ACC112 (cell line): ENCODE data around the gene SPOCK1.
A peak's percentile ranks its signal among the peaks of the same experiment; 100 is the strongest.
"Not testable (repeated sequence)": the region's sequence is repeated elsewhere in the genome, so short reads cannot be mapped to it uniquely, and the experiment has no call there.

Experiments used
- H2AFZ ChIP-seq: fragments of 200-600 bp; sonication (generic); one replicate; pipeline ENCODE4 v1.6.0; 2017; ENCODE audit warnings: antibody characterized with exemption, low read length; ENCODE audit not compliant: unreplicated experiment
- H3K27ac ChIP-seq: fragments of 200-600 bp; sonication (generic); 2 replicates; pipeline ENCODE4 v1.5.1; 2014; ENCODE audit warnings: low read depth, mild to moderate bottlenecking, antibody characterized with exemption, low read length, moderate library complexity
- H3K27me3 ChIP-seq: fragments of 200-600 bp; sonication (generic); 2 replicates; pipeline ENCODE4 v1.6.1; 2014; ENCODE audit warnings: mild to moderate bottlenecking, antibody characterized with exemption, low read length, moderate library complexity, mixed read lengths; ENCODE audit not compliant: insufficient read depth
- H3K36me3 ChIP-seq: fragments of 200-600 bp; sonication (generic); 2 replicates; pipeline ENCODE4 v1.6.1; 2016; ENCODE audit warnings: mild to moderate bottlenecking, antibody characterized with exemption, low read length, moderate library complexity, mixed read lengths; ENCODE audit not compliant: insufficient read depth
- H3K4me1 ChIP-seq: fragments of 200-600 bp; sonication (generic); one replicate; pipeline ENCODE4 v1.6.1; 2016; ENCODE audit warnings: low read length, mixed read lengths; ENCODE audit not compliant: insufficient read depth, unreplicated experiment, control insufficient read depth
- H3K4me3 ChIP-seq: fragments of 200-600 bp; sonication (generic); 2 replicates; pipeline ENCODE4 v1.5.1; 2014; ENCODE audit warnings: mild to moderate bottlenecking, low read depth, low read length
- H3K79me2 ChIP-seq: fragments of 200-600 bp; sonication (generic); one replicate; pipeline ENCODE4 v1.6.0; 2016; ENCODE audit warnings: low read length; ENCODE audit not compliant: control insufficient read depth, unreplicated experiment, insufficient read depth

Gene SPOCK1

DNA sequence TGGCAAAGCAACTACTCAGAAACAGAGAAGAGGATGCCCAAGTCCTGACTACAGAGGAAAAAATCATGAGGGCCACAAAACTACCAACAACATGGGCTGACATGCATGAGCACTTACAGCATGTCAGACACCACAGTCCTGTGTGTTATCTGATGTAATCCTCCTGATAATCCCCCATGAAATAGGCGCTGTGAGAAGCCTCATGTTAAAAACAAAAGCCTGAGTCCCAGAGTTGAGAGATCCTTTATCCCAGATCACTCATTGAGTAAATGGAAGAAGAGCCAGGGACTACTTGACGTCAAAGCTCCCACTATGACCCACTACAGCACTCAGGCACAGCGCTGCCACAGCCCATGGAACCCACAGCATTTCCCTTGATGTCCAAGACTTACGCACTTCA is 7.2 kb upstream of the SPOCK1 start:
- no peaks in the 10 kb centered on the region for H3K4me1 ChIP-seq
- H2AFZ ChIP-seq, result no peak overlapping the region
- H3K27ac ChIP-seq, result no peak overlapping the region

DNA sequence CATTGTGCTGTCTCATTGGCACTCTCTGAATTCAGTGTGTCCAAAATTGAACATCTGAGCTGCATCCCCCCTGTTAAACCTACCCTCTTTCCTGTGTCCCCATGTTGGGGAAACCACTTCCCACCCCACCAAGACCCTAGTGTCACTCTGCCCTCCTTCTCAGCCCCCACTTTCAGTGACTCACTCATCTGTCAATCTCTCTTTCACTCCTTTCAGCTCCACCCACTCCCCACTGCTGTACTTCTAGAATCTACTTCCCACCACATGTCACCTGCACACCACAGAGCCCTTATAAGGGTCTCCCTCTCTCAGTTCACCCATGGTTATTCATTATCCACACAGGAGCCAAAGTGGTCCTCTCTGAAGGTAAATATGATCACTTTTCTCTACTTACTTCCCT is 5.8 kb upstream of the SPOCK1 start:
- Histone ChIP-seq H3K79me2 (no peaks in the 10 kb centered on the region), H3K4me1 (no peaks in the 10 kb centered on the region), H2AFZ (no peak overlapping the region), H3K27me3 (no peaks in the 10 kb centered on the region), H3K27ac (no peak overlapping the region), H3K36me3 (no peaks in the 10 kb centered on the region), H3K4me3 (no peak overlapping the region)

More for the DNA sequence above, 7.2 kb upstream of the SPOCK1 start:
- Histone ChIP-seq H3K36me3 (no peaks in the 10 kb centered on the region), H3K4me3 (no peak overlapping the region), H3K79me2 (no peaks in the 10 kb centered on the region), H3K27me3 (peaks cover 5% of the 10 kb centered on the region; the same call in 1 of the 2 replicates)

DNA sequence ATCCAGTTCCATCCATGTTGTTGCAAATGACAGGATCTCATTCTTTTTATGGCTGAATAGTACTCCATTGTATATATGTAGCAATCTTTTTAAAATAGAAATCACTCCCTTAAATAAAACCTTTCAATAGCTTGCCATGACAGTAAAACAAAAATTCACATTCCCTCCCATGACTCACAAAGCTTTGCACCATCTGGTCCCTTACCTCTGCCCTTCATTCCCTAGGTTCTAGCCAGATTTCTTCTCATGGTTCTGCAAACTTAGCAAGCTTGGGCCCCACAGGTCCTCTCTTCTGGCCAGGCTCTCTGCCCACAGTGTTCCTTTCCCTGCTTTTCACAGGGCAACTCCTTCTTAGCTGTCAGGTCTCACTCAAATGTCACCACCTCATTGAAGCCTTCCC is 4.3 kb upstream of the SPOCK1 start:
- Histone ChIP-seq H3K36me3 (no peaks in the 10 kb centered on the region), H3K4me3 (no peak overlapping the region), H3K27ac (no peak overlapping the region), H3K27me3 (no peaks in the 10 kb centered on the region), H3K79me2 (peaks cover 5% of the 10 kb centered on the region), H2AFZ (no peak overlapping the region), H3K4me1 (no peaks in the 10 kb centered on the region)

DNA sequence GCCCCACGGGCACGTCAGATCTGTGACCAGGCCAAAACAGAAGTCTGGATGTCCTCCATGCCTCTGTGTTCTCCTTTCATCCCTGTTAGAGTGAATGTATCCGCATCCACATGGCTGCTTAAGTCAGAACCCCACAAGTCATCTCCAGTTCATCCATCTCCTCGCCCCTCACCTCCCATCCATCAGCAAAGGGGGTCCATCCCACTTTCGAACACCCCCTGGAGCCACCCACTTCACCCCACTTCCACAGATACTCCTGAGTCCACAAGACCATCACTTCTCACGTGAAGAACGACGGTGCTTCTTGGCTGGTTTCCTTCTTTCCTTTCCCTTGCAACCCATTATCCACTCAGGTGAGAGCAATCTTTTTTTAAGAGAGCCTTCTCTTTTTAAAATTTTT is 3.5 kb upstream of the SPOCK1 start:
- Histone ChIP-seq H3K79me2 (peaks cover 5% of the 10 kb centered on the region), H3K4me3 (no peak overlapping the region), H3K36me3 (no peaks in the 10 kb centered on the region), H3K4me1 (peaks cover 4% of the 10 kb centered on the region), H3K27me3 (no peaks in the 10 kb centered on the region), H3K27ac (no peak overlapping the region), H2AFZ (no peak overlapping the region)

DNA sequence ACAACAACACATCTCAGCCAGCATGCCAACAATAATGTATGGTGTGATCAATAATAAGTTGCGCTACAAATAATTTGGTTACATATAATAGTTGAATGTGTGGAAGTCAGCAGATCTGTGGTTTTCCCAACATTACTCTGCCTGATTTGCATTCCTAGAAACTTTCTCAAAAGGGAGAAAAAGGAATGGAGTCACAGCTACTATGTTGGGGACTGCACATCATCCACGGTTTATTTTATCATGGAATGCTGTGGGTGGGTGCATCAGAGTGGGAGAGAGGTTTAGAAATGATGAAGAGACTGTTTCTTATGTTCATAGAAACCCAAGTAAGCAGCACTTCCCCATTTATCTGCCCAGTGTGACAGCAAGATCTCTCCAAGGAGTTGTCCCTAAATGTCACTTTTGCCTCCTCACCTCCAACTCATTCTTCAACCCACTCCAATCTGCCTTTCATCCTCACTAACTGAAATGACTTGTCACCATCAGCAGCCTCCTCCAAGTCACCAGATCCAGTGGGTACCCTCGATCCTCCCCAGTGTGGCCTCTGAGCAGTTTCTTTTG is 2.8 kb upstream of the SPOCK1 start:
- Histone ChIP-seq H3K27ac (no peak overlapping the region), H3K4me1 (peaks cover 8% of the 10 kb centered on the region), H2AFZ (no peak overlapping the region), H3K36me3 (no peaks in the 10 kb centered on the region), H3K27me3 (no peaks in the 10 kb centered on the region), H3K4me3 (no peak overlapping the region), H3K79me2 (peaks cover 5% of the 10 kb centered on the region)

DNA sequence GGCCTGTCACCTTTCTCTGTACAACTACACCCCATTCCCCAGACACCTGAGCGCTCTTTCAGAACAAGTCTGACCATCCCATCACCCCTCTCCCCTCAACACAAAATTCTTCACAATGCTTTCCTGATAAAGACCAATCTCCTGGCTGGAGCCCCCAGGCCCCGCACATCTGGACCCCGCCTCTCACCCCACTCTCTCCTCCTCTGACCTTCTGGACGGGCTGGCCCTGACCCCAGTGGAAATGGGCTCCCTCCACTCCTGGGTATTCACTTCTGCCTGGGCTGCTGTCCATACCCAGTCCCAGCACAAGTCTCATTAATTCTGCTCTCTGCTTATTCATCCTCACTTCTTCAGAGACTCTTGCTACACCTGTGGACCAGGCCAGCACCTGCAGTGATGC is 2.1 kb upstream of the SPOCK1 start:
- no peak overlapping the region for H3K27ac ChIP-seq
- H3K36me3 ChIP-seq, result no peaks in the 10 kb centered on the region
- H3K27me3 ChIP-seq, result no peaks in the 10 kb centered on the region
- H3K4me1 ChIP-seq, result peaks cover 8% of the 10 kb centered on the region
- H3K4me3 ChIP-seq, result no peak overlapping the region
- H3K79me2 ChIP-seq, result peaks cover 5% of the 10 kb centered on the region
- H2AFZ ChIP-seq, result no peak overlapping the region

DNA sequence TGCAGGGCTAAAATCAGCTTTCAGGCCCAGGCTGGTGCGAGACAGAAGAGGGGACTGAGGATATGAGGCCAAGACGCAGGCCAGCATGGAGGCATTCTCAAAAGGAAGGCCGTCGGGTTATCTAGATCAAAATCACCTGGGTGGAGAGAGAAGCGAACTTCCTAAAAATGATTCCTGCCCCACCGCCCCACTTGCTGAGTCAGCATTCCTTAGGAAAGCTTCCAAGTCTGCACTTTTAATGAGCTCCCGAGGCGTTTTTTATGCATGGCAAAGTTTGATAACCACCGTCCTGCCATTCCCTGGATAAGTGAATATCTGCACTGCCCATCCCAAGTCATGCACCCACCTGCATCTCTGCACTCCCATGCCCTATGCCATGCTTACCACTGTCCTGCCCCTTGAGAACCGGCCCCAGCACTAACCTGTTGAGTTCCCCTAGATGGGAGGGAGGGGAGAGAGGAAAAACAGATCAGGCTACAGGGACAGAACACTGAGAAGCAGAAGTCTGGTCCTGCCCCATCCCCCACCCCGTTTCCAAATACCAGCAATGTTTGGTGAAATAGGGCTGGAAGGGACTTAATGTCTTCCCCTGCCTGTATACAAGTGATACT is 1.6 kb upstream of the SPOCK1 start:
- no peak overlapping the region for H3K4me3 ChIP-seq
- no peaks in the 10 kb centered on the region for H3K36me3 ChIP-seq
- no peaks in the 10 kb centered on the region for H3K27me3 ChIP-seq
- no peak overlapping the region for H3K27ac ChIP-seq
- H2AFZ ChIP-seq, result no peak overlapping the region
- H3K4me1 ChIP-seq, result peaks cover 8% of the 10 kb centered on the region
- peaks cover 5% of the 10 kb centered on the region for H3K79me2 ChIP-seq

DNA sequence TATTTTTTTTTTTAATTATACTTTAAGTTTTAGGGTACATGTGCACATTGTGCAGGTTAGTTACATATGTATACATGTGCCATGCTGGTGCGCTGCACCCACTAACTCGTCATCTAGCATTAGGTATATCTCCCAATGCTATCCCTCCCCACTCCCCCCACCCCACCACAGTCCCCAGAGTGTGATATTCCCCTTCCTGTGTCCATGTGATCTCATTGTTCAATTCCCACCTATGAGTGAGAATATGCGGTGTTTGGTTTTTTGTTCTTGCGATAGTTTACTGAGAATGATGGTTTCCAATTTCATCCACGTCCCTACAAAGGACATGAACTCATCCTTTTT is 351 bp upstream of the SPOCK1 start:
- not testable (repeated sequence) for H3K27me3 ChIP-seq, H3K36me3 ChIP-seq, H2AFZ ChIP-seq, H3K27ac ChIP-seq, H3K4me3 ChIP-seq
- peaks cover 12% of the 10 kb centered on the region for H3K79me2 ChIP-seq
- peaks cover 20% of the 10 kb centered on the region for H3K4me1 ChIP-seq

DNA sequence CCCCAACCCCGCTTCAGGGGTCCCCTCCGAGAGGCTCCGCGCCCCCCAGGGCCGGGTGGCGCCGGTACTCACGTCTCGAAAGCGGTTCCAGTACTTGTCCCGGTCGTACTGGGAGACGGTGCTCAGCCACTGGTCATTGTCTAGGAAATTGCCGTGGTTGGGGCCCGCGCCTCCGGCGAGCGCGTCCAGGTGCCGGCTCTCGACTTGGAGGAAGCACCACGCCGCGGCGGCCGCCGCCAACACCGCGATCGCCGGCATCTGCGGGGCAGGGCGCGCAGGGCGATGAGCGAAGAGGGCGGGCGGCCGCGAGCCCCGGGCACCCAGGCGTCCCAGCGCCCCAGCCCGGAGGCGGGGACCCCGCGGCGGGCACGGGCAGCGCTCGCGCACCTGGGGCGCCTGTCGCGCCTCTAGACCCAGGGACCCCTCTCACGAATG is 808 bp downstream of the SPOCK1 start:
- peaks cover 20% of the 10 kb centered on the region for H3K4me1 ChIP-seq
- peak overlapping the region; percentile 88 for H3K4me3 ChIP-seq
- no peak overlapping the region for H3K27ac ChIP-seq
- H3K36me3 ChIP-seq, result no peaks in the 10 kb centered on the region
- H3K79me2 ChIP-seq, result peaks cover 12% of the 10 kb centered on the region
- peak overlapping the region; percentile 88 for H2AFZ ChIP-seq
- no peaks in the 10 kb centered on the region for H3K27me3 ChIP-seq

DNA sequence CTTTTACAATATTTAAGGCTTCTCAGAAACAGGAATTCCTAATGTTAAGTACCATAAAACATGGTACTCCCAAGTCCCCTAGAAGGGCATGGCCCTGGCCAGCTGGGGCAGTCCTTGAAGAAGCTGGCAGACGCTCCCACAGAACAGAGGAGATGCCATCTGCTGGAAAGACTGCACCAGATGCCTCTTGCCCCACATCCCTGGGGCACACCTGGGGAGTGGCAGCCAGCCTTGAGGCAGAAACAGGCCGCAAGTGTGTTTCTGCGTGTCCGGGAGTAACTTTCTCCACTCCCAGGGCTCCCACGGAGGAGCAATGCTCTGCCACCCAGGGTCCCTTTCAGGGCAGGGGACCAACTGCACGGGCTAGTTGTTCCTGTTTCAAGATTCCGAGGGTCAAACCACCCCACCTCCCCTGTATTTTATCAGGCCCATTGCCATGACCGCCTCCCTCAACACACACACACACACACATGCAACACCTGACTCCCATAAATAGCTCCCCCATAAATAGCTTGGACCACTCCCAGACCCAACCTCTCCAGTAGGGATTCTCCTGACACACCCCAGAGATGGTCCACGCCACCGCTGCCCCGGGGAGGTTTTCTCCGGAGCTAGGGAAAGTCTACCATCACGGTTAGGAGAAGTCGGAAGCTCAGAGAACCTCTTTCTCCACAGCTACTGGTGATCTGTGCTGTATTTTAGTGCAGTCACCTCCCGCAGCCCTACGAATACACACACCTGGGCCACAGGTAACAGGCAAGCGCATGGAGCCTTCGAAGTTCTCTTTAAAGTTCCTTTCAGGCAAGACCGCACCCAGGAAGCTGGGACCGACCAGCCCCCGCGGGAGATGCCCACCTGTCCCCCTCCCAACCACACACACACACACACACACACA is 1.5 kb downstream of the SPOCK1 start:
- H2AFZ ChIP-seq, result peak overlapping the region; percentile 88
- peaks cover 12% of the 10 kb centered on the region for H3K79me2 ChIP-seq
- H3K4me3 ChIP-seq, result peak overlapping the region; percentile 88

DNA sequence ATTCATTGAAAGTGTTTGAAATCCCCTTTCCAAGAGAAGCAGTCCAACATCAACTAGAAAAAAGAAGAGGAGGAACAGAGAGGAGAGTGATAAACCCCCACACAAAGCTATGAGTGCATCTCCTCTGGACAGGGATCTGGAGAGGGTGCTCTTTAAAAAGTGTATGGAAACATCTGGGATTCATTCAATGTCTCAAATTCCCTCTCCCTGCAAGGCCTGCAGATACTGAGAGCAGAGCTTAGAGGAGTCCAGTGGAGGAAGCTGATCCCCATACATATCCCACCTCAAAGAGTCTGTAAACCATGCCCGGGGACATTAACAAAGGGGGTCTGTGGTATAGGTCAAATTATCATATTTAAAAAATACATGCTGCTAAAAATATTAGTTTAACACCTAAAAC is 2.2 kb downstream of the SPOCK1 start:
- peaks cover 12% of the 10 kb centered on the region for H3K79me2 ChIP-seq
- peak overlapping the region; percentile 88 for H3K4me3 ChIP-seq
- no peaks in the 10 kb centered on the region for H3K36me3 ChIP-seq
- H3K27ac ChIP-seq, result no peak overlapping the region
- H3K4me1 ChIP-seq, result peaks cover 30% of the 10 kb centered on the region
- H2AFZ ChIP-seq, result no peak overlapping the region
- H3K27me3 ChIP-seq, result no peaks in the 10 kb centered on the region

More for the DNA sequence above, 1.5 kb downstream of the SPOCK1 start:
- no peak overlapping the region for H3K27ac ChIP-seq
- no peaks in the 10 kb centered on the region for H3K36me3 ChIP-seq
- peaks cover 23% of the 10 kb centered on the region for H3K4me1 ChIP-seq
- no peaks in the 10 kb centered on the region for H3K27me3 ChIP-seq
